ENCODE results near the gene RAD54L. TPM values are rescaled to one million over a fixed set of nuclear protein-coding genes. Genes with fewer than 3 reads are reported as not detected.

RAD54L gene
- polyA plus RNA-seq, 1 of the 3 experiments (the other 2 are of a cell fraction), result 11.5 TPM

- Histone ChIP-seq H3K4me1 (ENCODE audit: control insufficient read depth in 1 of 2, insufficient read depth in 2 of 2, low read depth in 1 of 2, low read length in 1 of 2) (no peaks in the 10 kb centered on the region), H3K79me2 (ENCODE audit: insufficient read depth) (no peaks in the 10 kb centered on the region), H3K27me3 (ENCODE audit: insufficient read depth) (no peaks in the 10 kb centered on the region), H3F3A (replicated peaks; ENCODE audit: insufficient read depth) (peaks cover 4% of the 10 kb centered on the region), H3K4me2 (no peak overlapping the region), H3K36me3 (replicated peaks in 1 of 2; ENCODE audit: control insufficient read depth in 1 of 2, insufficient read depth in 2 of 2, low read length in 1 of 2) (peaks cover 18 to 32% of the 10 kb centered on the region in 2 experiments), H2AFZ (ENCODE audit: low read depth) (no peak overlapping the region), H3K9me3 (no peaks in the 10 kb centered on the region), H4K20me1 (ENCODE audit: insufficient read depth) (no peaks in the 10 kb centered on the region), H3K4me3 (ENCODE audit: low read depth in 2 of 2, low read length in 1 of 2) (no peak overlapping the region), H3K27ac (ENCODE audit: low read depth in 2 of 2, low read length in 1 of 2) (no peak overlapping the region), H3K9ac (no peak overlapping the region), H3K9me2 (no peaks in the 10 kb centered on the region)
- whole genome bisulfite sequencing (ENCODE audit: low lambda C conversion rate), result 95% methylated on average over 6 of the region's 6 CpGs
- no peak for TF ChIP-seq MEF2A (IDR thresholded peaks at IDR 0.05; ENCODE audit: borderline replicate concordance, low read depth)
- TF ChIP-seq TAF1 (IDR thresholded peaks at IDR 0.05; ENCODE audit: borderline replicate concordance, low read depth, low read length), result no peak
- TF ChIP-seq RCOR1 (IDR thresholded peaks at IDR 0.05; ENCODE audit: low read length), result no peak
- no peak for DNase-seq
- POLR2A ChIA-PET, result interaction anchor here (1.0 kb wide), 1 partner anchor 28 kb away, joined by 5 read pairs; no protein-coding TSS in a partner anchor
- CTCF ChIA-PET, result interaction anchor here (0.7 to 1.7 kb wide), 6 partner anchors 14 to 74 kb away, joined by 3 to 5 read pairs (median 4); no protein-coding TSS in a partner anchor
These were observed 26.9 kb downstream of the RAD54L start for GRCh38 chr1:46274225-46275029.

- H3K4me3 ChIP-seq (ENCODE audit: low read depth in 2 of 2, low read length in 1 of 2), result no peak overlapping the region
- H3K4me2 ChIP-seq, result no peak overlapping the region
- H2AFZ ChIP-seq (ENCODE audit: low read depth), result no peak overlapping the region
- POLR2A ChIA-PET, result no interaction called here
- no peak for DNase-seq
- H3K9me2 ChIP-seq, result no peaks in the 10 kb centered on the region
- no peaks in the 10 kb centered on the region for H3K9me3 ChIP-seq
- CTCF ChIA-PET, result interaction anchor here (1.3 to 1.4 kb wide), 2 partner anchors 29 to 51 kb away, joined by 5 read pairs; no protein-coding TSS in a partner anchor
- peaks cover 20 to 37% of the 10 kb centered on the region in 2 experiments for H3K36me3 ChIP-seq (replicated peaks in 1 of 2; ENCODE audit: control insufficient read depth in 1 of 2, insufficient read depth in 2 of 2, low read length in 1 of 2)
- no peaks in the 10 kb centered on the region for H4K20me1 ChIP-seq (ENCODE audit: insufficient read depth)
- WGBS (ENCODE audit: low lambda C conversion rate), result 99% methylated on average over 6 of the region's 6 CpGs
- H3K27me3 ChIP-seq (ENCODE audit: insufficient read depth), result no peaks in the 10 kb centered on the region
- no peak overlapping the region for H3K9ac ChIP-seq
- H3F3A ChIP-seq (replicated peaks; ENCODE audit: insufficient read depth), result peaks cover 4% of the 10 kb centered on the region
- no peaks in the 10 kb centered on the region for H3K79me2 ChIP-seq (ENCODE audit: insufficient read depth)
- no peaks in the 10 kb centered on the region for H3K4me1 ChIP-seq (ENCODE audit: control insufficient read depth in 1 of 2, insufficient read depth in 2 of 2, low read depth in 1 of 2, low read length in 1 of 2)
- H3K27ac ChIP-seq (ENCODE audit: low read depth in 2 of 2, low read length in 1 of 2), result no peak overlapping the region
- no peak for TF ChIP-seq FOXJ3 (CRISPR knock-in tag; IDR thresholded peaks at IDR 0.05)
- TF ChIP-seq NFIC (IDR thresholded peaks at IDR 0.05; ENCODE audit: borderline replicate concordance), result no peak
- no peak for TF ChIP-seq FOXM1 (IDR thresholded peaks at IDR 0.05; ENCODE audit: low read depth)
- TF ChIP-seq GABPA (IDR thresholded peaks at IDR 0.05; ENCODE audit: low read depth), result no peak
- no peak for TF ChIP-seq MAX (IDR thresholded peaks at IDR 0.05; ENCODE audit: low read depth)
- TF ChIP-seq FOSL2 (IDR thresholded peaks at IDR 0.05; ENCODE audit: borderline replicate concordance, low read depth), result no peak
- no peak for TF ChIP-seq IRF3 (IDR thresholded peaks at IDR 0.05; ENCODE audit: low read depth, low read length)
- TF ChIP-seq SIN3A (IDR thresholded peaks at IDR 0.05; ENCODE audit: borderline replicate concordance, low read depth, low read length), result no peak
- TF ChIP-seq ZBTB33 (IDR thresholded peaks at IDR 0.05; ENCODE audit: borderline replicate concordance, low read depth), result no peak
- TF ChIP-seq TEAD4 (IDR thresholded peaks at IDR 0.05; ENCODE audit: borderline replicate concordance, insufficient read depth), result no peak
- TF ChIP-seq PBX3 (IDR thresholded peaks at IDR 0.05), result no peak
- no peak for TF ChIP-seq GATA2 (CRISPR knock-in tag; IDR thresholded peaks at IDR 0.05)
- no peak for TF ChIP-seq SMC3 (IDR thresholded peaks at IDR 0.05; ENCODE audit: low read depth, low read length)
- no peak for TF ChIP-seq TCF12 (IDR thresholded peaks at IDR 0.05)
- TF ChIP-seq ELF1 (IDR thresholded peaks at IDR 0.05), result no peak
- no peak for TF ChIP-seq REST (IDR thresholded peaks at IDR 0.05; ENCODE audit: low read depth, low read length)
These were observed 27.4 kb downstream of the RAD54L start for GRCh38 chr1:46275030-46275337.
